Posterior cingulate gyrus (tissue), 11 donors: ENCODE results near the gene MRPL43.
A peak's percentile ranks its signal among the peaks of the same experiment; 100 is the strongest.
"Not testable (repeated sequence)": the region's sequence is repeated elsewhere in the genome, so short reads cannot be mapped to it uniquely, and the experiment has no call there.

Experiments used
- DNase-seq, 10 donors: peaks; one replicate each; pipeline versions ENCODE4 v3.0.0 to v3.0.0-alpha.2; 2020 to 2021; ENCODE audit warnings: mixed read lengths in 3 of 10
- intact Hi-C: fragments of 100-400 bp; cut with DNase I; formaldehyde crosslinking; loops from one replicate; pipeline ENCODE4 v1.15.1; 2023

Gene MRPL43

DNA sequence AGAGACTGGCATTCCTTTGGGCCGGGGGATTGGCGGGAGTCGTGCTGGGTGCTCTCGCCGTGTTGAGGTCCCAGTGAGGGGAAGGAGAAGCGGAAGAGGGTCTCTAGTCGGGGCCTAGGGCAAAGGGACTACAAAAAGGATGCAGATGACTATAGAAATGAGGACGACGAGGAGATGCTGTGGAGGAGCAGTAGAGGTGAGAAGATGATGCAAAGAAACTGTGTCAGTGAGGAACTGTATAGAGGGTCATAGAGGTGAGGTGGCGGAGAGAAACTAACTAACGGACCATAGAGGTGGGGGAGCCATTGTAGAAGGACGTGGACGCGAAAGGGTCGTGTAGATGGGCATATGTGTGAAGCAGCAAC is 370 bp upstream of the MRPL43 start:
- intact Hi-C loops = loop anchor here (10.0 kb wide), 1 partner anchor 73 kb away; the partner anchor contains the start of gene SLF2
- peak in 1 of 10 donors; percentile 1 for DNase-seq

- DNase-seq = peak in 2 of 10 donors; percentile 70 to 81
- intact Hi-C loops = loop anchor here (10.0 kb wide), 1 partner anchor 72 kb away; the partner anchor contains the start of gene SLF2
These were observed 710 bp downstream of the MRPL43 start for GRCh38 chr10:100986623-100986951.

DNA sequence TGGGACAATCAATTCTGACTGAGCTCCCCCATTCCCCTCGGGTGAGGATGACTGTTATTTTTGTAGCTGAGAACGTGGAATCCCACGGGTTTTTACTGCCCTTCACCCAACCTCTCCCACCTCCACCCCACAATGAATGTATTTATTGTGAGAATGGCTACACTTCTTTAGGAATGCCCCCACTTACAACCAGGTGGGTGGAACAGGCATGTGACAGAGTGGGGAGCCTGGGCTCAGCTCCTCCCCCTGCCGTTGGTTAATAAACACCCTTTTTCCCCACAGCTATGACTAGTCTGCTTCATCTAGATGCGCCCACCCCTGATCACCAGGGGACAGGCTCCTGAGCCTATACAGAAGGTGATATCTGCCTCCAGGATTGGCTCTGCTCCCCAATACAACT is 2.0 kb downstream of the MRPL43 start:
- peak in 1 of 10 donors; percentile 59 for DNase-seq
- intact Hi-C loops = loop anchor here (10.0 kb wide), 1 partner anchor 71 kb away; the partner anchor contains the start of gene SLF2

- intact Hi-C loops = loop anchor here (10.0 kb wide), 1 partner anchor 70 kb away; the partner anchor contains the start of gene SLF2
- DNase-seq = peak in 1 of 10 donors; percentile 32
These were observed 2.6 kb downstream of the MRPL43 start for GRCh38 chr10:100984672-100985177.

DNA sequence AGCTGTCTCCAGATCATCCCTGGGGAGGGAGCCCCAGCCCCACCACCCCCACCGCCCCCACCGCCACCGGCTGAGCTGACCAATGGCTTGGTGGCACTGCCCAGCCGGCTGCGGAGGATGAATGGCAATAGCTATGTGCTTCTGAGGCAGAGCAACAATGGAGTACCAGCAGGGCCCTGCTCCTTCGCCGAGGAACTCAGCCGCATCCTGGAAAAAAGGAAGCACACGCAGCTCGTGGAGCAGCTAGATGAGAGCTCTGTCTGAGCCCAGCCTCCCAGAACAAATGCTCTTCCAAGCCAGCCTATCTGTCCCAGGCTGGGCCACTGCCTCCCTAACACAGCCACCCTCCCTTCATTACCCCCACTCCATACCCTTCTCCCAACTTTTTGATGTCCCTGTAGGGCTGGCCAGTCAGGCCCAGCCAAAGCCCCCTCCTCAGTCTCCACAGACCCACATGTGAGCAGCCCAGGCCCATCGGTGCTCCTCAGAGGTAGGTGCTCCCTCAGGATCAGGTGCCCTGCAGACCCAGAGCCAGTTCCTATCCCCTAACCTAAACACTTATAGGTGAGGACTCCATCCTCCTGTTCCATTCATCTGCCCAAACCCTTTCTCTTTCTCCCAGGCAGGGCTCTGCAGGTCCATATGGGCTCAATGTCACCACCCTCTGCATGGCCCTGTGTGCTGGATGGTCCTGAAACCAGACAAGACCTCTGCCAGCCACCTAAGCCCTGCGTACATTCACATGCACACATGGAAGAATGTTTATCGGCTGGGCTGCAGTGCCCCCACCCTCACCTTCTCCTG is 3.2 kb downstream of the MRPL43 start:
- intact Hi-C loops = loop anchor here (10.0 kb wide), 1 partner anchor 69 kb away; the partner anchor contains the start of gene SLF2
- DNase-seq = peak in 1 of 10 donors; percentile 71

DNA sequence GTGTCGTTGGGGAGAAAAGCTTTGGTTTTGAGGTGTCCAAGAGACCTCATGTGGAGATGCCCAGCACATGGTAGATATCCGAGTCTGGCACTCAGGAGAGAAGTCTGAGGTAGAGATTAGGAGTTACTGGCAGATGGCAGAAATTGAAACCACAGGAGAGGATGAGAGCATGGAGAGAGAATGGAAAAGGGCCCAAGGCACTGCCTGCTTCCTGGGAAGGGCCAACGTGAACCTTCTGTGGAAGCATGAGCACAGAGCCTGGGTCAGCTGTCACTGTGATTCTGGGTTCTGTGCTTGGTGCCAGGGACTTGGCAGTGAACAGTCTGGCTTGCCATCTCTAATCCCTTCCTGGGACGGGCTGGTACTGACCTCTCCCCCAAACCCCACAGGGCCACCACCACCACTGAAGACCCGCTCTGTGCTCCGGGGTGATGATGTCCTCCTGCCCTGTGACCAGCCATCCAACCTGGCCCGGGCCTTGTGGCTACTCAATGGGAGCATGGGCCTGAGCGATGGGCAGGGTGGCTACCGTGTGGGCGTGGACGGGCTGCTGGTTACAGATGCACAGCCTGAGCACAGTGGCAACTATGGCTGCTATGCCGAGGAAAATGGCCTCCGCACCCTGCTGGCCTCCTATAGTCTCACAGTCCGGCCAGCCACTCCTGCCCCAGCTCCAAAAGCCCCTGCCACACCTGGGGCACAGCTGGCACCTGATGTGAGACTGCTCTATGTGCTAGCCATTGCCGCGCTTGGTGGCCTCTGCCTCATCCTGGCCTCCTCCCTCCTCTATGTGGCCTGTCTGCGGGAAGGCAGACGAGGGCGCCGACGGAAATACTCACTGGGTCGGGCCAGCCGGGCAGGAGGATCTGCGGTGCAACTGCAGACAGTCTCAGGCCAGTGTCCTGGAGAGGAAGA is 4.1 kb downstream of the MRPL43 start:
- intact Hi-C loops = loop anchor here (10.0 kb wide), 1 partner anchor 68 kb away; the partner anchor contains the start of gene SLF2
- DNase-seq = peak in 1 of 10 donors; percentile 78

GRCh38 chr10:100981178-100981772 is 6.0 kb downstream of the MRPL43 start:
- DNase-seq = no peak
- intact Hi-C loops = loop anchor here (10.0 kb wide), 1 partner anchor 66 kb away; the partner anchor contains the start of gene SLF2

DNA sequence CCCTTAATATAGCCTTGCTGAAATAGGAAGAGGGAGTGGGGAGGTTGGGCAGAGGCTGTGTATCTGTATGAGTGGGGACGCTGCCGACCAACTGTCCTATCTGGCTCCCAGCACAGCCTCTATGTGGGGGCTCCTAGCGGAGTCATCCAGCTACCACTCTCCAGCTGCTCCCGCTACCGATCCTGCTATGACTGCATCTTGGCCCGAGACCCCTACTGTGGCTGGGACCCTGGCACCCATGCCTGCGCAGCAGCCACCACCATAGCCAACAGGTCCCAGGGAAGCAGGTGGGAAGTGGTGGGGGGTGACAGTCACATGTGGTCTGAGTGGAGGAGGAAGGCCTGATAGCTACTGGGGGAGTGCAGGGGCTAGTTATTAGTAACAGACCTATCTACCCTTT is 6.6 kb downstream of the MRPL43 start:
- DNase-seq = no peak

DNA sequence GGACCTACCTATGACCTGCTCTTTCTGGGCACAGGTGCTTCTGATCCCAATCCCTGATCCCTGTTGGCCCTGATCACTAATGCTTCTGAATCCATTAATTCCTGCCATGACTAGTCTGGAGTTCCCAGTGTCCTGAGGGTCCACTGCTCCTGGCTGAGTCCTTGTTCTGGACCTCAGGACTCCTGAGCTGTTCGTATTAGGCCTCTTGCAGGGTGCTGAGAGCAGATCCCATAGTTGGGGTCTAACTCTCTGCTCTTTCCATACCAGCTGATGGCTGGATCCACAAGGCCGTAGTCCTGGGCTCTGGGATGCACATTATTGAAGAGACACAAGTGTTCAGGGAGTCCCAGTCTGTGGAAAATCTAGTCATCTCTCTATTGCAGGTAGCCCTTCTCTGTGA is 7.0 kb downstream of the MRPL43 start:
- DNase-seq = no peak
- intact Hi-C loops = loop anchor here (10.0 kb wide), 1 partner anchor 66 kb away; the partner anchor contains the start of gene SLF2

More for the DNA sequence above, 6.6 kb downstream of the MRPL43 start:
- intact Hi-C loops = loop anchor here (10.0 kb wide), 1 partner anchor 66 kb away; the partner anchor contains the start of gene SLF2

- no peak for DNase-seq
- intact Hi-C loops = loop anchor here (10.0 kb wide), 1 partner anchor 65 kb away; the partner anchor contains the start of gene SLF2
These were observed 7.5 kb downstream of the MRPL43 start for GRCh38 chr10:100979791-100980272.

GRCh38 chr10:100978901-100979195 is 8.4 kb downstream of the MRPL43 start:
- intact Hi-C loops = no loop called here
- DNase-seq = no peak

- intact Hi-C loops = no loop called here
- DNase-seq = no peak
These were observed 9.0 kb downstream of the MRPL43 start for GRCh38 chr10:100978121-100978900.

DNA sequence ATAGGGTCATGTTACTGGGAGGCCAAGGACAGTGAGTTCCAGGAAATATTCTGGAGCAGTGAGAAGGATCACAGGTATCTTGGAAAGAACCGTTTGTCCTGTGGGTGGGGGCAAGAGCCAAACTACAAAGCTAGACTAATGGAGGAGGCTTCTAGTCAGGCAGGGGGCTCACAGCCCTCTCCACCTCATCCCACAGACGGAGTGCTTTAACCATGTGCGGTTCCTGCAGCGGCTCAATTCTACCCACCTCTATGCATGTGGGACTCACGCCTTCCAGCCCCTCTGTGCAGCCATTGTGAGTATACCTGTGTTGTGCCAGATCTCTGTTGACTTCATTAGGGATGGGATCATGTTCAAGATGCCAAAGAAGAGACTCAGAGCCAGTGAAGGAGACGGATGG is 9.9 kb downstream of the MRPL43 start:
- intact Hi-C loops = no loop called here
- no peak for DNase-seq

GRCh38 chr10:100976906-100977305 is 10.4 kb downstream of the MRPL43 start:
- no peak for DNase-seq
- intact Hi-C loops = no loop called here

- intact Hi-C loops, DNase-seq: not testable (repeated sequence)
These were observed 11.9 kb downstream of the MRPL43 start for GRCh38 chr10:100975397-100975796.

DNA sequence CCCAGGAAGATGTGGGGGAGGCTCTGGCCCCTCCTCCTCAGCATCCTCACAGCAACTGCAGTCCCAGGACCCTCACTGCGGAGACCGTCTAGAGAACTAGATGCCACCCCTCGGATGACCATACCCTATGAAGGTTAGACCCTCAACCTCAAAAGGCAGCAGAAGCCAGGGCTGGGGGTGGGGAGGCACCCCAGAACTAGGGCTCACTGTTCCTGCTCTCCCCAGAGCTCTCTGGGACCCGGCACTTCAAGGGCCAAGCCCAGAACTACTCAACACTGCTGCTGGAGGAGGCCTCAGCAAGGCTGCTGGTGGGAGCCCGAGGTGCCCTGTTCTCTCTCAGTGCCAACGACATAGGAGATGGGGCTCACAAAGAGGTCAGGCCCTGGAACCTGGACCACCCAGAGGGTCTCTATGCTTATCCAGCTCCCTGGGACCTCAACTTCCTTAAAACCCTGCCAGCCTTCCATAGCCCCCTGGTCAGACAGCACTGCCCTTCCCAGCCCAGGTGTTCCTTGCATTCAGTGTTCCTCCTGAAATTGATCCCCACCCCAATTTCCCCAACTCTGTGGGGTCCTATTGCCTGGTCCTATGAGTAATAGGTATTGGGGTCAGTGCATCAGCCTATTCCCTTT is 14.3 kb downstream of the MRPL43 start:
- no peak for DNase-seq
- intact Hi-C loops = no loop called here

DNA sequence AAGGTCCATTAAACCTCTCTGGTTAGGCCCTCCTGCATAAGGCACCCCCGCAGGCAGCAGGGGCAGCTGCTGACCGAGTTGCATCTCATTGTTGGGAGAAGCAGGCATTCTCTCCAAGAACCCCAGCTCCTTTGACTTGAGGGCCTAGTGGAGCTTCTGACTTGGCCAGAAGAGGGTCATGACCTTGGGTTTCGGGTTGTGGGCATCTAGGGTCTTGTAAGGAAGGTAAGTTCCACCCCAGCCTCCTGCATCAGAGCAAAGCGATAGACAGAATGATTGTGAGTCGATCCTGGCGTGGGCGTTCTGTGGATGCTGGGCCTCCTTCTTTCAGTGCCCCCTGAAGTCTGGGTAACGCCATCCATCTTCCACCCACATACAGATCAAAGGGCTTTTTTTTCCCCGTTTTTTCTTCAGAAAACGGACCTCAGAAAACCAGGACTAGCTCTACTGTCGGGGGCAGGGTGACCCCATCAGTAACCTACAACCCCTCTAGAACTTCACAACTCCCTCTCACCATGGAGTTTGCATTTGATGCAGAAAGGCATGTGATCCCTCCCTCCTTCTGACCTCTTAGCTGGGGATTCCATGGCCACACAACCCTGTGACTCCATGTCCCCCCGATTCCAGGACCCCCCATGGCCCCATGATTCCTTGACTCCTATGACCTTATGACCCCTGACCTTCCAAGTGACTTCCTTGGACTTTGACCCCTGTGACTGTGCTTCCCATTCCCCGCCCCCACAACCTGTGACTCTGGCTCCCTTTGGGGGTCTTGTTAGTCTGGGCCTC is 15.0 kb downstream of the MRPL43 start:
- intact Hi-C loops = no loop called here
- no peak for DNase-seq
